ENCODE data around the gene CALR3. TPM values are rescaled to one million over a fixed set of nuclear protein-coding genes. Genes with fewer than 3 reads are reported as not detected.

The CALR3 gene
- total RNA-seq, 1 experiment from 2014 or later = not detected

GRCh38 chr19:16441661-16442162 lies 54.3 kb downstream of the CALR3 start:
- peak; percentile 71; the same call in 1 of the 2 replicates for ATAC-seq

DNA sequence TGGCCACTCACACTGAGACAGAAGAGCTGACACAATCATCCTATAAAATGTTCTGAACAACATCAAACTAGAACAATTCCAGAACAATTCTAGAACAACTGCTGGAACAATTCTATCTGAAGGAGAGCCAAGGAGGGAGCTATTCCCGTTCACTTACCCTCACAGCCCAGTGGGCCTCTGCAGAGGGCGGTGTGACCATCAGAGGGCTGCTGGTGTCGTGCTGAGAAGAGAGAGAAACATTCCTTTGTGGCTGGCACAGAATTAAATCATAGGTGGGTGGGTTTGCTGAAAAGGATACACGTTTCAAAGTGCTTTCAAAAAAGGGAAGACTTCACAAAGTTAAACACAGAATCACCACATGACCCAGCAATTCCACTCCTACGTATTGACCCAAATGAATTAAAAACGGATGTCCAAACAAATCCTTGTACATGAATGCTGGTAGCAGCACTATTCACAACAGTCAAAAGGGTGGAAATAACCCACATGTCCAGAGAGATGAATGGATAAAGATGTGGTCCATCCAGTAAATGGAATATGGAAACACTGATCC lies 59.1 kb downstream of the CALR3 start:
- Histone ChIP-seq H3K4me1 (ENCODE audit: control insufficient read depth, insufficient read depth, low read length) (no peaks in the 10 kb centered on the region), H3K4me3 (ENCODE audit: low read depth in 2 of 2, low read length in 2 of 2) (no peak overlapping the region), H3K9me3 (ENCODE audit: control insufficient read depth, insufficient read depth, low read depth, low read length) (no peaks in the 10 kb centered on the region), H3K27me3 (ENCODE audit: control insufficient read depth, insufficient read depth, low read length) (no peaks in the 10 kb centered on the region), H3K36me3 (ENCODE audit: control insufficient read depth, insufficient read depth, low read length) (no peaks in the 10 kb centered on the region; the same call in 1 of the 2 replicates), H3K27ac (ENCODE audit: low read length) (no peak overlapping the region)
- BruUV-seq (replicated peaks) = no TSS peak
- DNase-seq (ENCODE audit: low read depth, low spot score) (no peak), ATAC-seq (no peak)
- in situ Hi-C loops (cut with HindIII; ENCODE audit: low pct_unique_long_range_greater_than_20kb, low sequenced_read_pairs) = no loop called here
- intact Hi-C loops (cut with micrococcal nuclease; ENCODE audit: unreplicated experiment) = no loop called here
- TF ChIP-seq REST (IDR thresholded peaks at IDR 0.05; ENCODE audit: insufficient read depth in 1 of 2, low read depth in 2 of 2, low read length in 1 of 2) (no peak), TCF7L2 (IDR thresholded peaks at IDR 0.05; ENCODE audit: low read depth, low read length) (no peak), CTCF (IDR thresholded peaks at IDR 0.05) (no peak), POLR2AphosphoS5 (IDR thresholded peaks at IDR 0.05; ENCODE audit: low read depth, low read length) (no peak), SIN3A (IDR thresholded peaks at IDR 0.05; ENCODE audit: borderline replicate concordance, insufficient read depth, low read depth, low read length) (no peak)
- ChIA-PET POLR2A (no interaction called here), CTCF (no interaction called here)

More at GRCh38 chr19:16441661-16442162, 54.3 kb downstream of the CALR3 start:
- Histone ChIP-seq H3K4me3 (ENCODE audit: low read depth in 2 of 2, low read length in 2 of 2) (no peak overlapping the region), H3K4me1 (ENCODE audit: control insufficient read depth, insufficient read depth, low read length) (peaks cover under 1% of the 10 kb centered on the region), H3K36me3 (ENCODE audit: control insufficient read depth, insufficient read depth, low read length) (no peaks in the 10 kb centered on the region), H3K27me3 (ENCODE audit: control insufficient read depth, insufficient read depth, low read length) (no peaks in the 10 kb centered on the region), H3K9me3 (ENCODE audit: control insufficient read depth, insufficient read depth, low read depth, low read length) (no peaks in the 10 kb centered on the region), H3K27ac (ENCODE audit: low read length) (no peak overlapping the region)
- DNase-seq (ENCODE audit: low read depth, low spot score) = no peak
- no TSS peak for BruUV-seq (replicated peaks)
- intact Hi-C loops (cut with micrococcal nuclease; ENCODE audit: unreplicated experiment) (no loop called here), in situ Hi-C loops (cut with HindIII; ENCODE audit: low pct_unique_long_range_greater_than_20kb, low sequenced_read_pairs) (no loop called here)
- POLR2A ChIA-PET = interaction anchor here (0.7 kb wide), 1 partner anchor 901 kb away, joined by 11 read pairs; no protein-coding TSS in a partner anchor
- CTCF ChIA-PET = interaction anchor here (0.8 kb wide), 1 partner anchor 814 kb away, joined by 7 read pairs; no protein-coding TSS in a partner anchor
- peak; percentile 70 for TF ChIP-seq CTCF (IDR thresholded peaks at IDR 0.05)
- TF ChIP-seq TCF7L2 (IDR thresholded peaks at IDR 0.05; ENCODE audit: low read depth, low read length) = no peak

All from Panc1 (cell line).